HepG2 (cell line): Measurements from ENCODE around the gene ACSM2B. TPM values are rescaled to one million over a fixed set of nuclear protein-coding genes. Genes with fewer than 3 reads are reported as not detected.

Source experiments
- AGO1 ChIP-seq: fragments of 200-400 bp; formaldehyde crosslinking; IDR thresholded peaks from 2 replicates; pipeline ENCODE4 v1.6.1; 2017; ENCODE audit warnings: mild to moderate bottlenecking, low read depth, low read length, moderate library complexity; ENCODE audit not compliant: poor library complexity, severe bottlenecking
- CREB1 ChIP-seq, 2 experiments: fragments of 450-650 bp in 1 of 2; IDR thresholded peaks; 2 replicates each; pipeline ENCODE4 v1.6.1; 2016 to 2017; ENCODE audit warnings: control low read depth in 1 of 2, mild to moderate bottlenecking in 1 of 2, missing compliant biosample characterization in 1 of 2, missing genetic modification characterization in 1 of 2
- FOXC1 ChIP-seq: sonication (generic); formaldehyde crosslinking; IDR thresholded peaks from 2 replicates; pipeline ENCODE4 v1.8.0; 2022; ENCODE audit warnings: mild to moderate bottlenecking, missing genetic modification reagents, borderline replicate concordance
- NFYC ChIP-seq: IDR thresholded peaks from 2 replicates; pipeline ENCODE4 v1.6.1; 2016; ENCODE audit warnings: missing genetic modification reagents, missing compliant biosample characterization
- REL ChIP-seq: sonication (generic); formaldehyde crosslinking; conservative IDR thresholded peaks from 2 replicates; pipeline ENCODE4 v1.8.0; 2022; ENCODE audit warnings: mild to moderate bottlenecking, missing genetic modification reagents, moderate library complexity
- SKI ChIP-seq: fragments of 450-650 bp; IDR thresholded peaks from one replicate; pipeline ENCODE4 v1.6.1; 2018; ENCODE audit warnings: mild to moderate bottlenecking; ENCODE audit not compliant: partially characterized antibody
- SP1 ChIP-seq, 2 experiments: fragments of 450-650 bp in 1 of 2; sonication (generic) in 1 of 2; formaldehyde crosslinking in 1 of 2; IDR thresholded peaks; 2 replicates each; pipeline versions ENCODE4 v1.4.0 to v1.6.1; 2016 to 2020; ENCODE audit warnings: missing genetic modification reagents in 1 of 2
- SUZ12 ChIP-seq: fragments of 150-350 bp; IDR thresholded peaks from 2 replicates; pipeline ENCODE4 v1.6.1; 2014; ENCODE audit warnings: low read depth, low read length
- ZBTB1 ChIP-seq: sonication (generic); formaldehyde crosslinking; IDR thresholded peaks from 2 replicates; pipeline ENCODE4 v1.4.0; 2020; ENCODE audit warnings: missing genetic modification reagents, borderline replicate concordance
- ZNF407 ChIP-seq: sonication (generic); formaldehyde crosslinking; IDR thresholded peaks from one replicate; pipeline ENCODE4 v1.5.1; 2020; ENCODE audit warnings: mild to moderate bottlenecking, missing genetic modification reagents; ENCODE audit errors: not compliant biosample characterization
- ZNF451 ChIP-seq: sonication (generic); formaldehyde crosslinking; IDR thresholded peaks from 2 replicates; pipeline ENCODE4 v1.5.0; 2020; ENCODE audit warnings: mild to moderate bottlenecking, missing genetic modification reagents
- ZNF615 ChIP-seq: sonication (generic); formaldehyde crosslinking; IDR thresholded peaks from 2 replicates; pipeline ENCODE4 v1.5.0; 2020; ENCODE audit warnings: mild to moderate bottlenecking, missing genetic modification reagents, borderline replicate concordance
- ZNF629 ChIP-seq: sonication (generic); formaldehyde crosslinking; conservative IDR thresholded peaks from 2 replicates; pipeline ENCODE4 v1.5.0; 2020; ENCODE audit warnings: missing genetic modification reagents
- ZNF678 ChIP-seq: sonication (generic); formaldehyde crosslinking; IDR thresholded peaks from 2 replicates; pipeline ENCODE4 v1.4.0; 2020; ENCODE audit warnings: mild to moderate bottlenecking, missing genetic modification reagents
- ZNF691 ChIP-seq: sonication (generic); formaldehyde crosslinking; IDR thresholded peaks from 2 replicates; pipeline ENCODE4 v1.4.0; 2020; ENCODE audit warnings: missing genetic modification reagents, low read depth, mild to moderate bottlenecking, borderline replicate concordance
- ZNF749 ChIP-seq: sonication (generic); formaldehyde crosslinking; IDR thresholded peaks from 2 replicates; pipeline ENCODE4 v1.8.0; 2022; ENCODE audit warnings: mild to moderate bottlenecking, missing genetic modification reagents, moderate library complexity, borderline replicate concordance
- ZNF768 ChIP-seq: sonication (generic); formaldehyde crosslinking; IDR thresholded peaks from 2 replicates; pipeline ENCODE4 v1.4.0; 2020; ENCODE audit warnings: missing genetic modification reagents
- polyA plus RNA-seq, 8 experiments: library from polyadenylated mRNA; depleted of rRNA in 3 of 8; stranded (reverse) in 7 of 8; unstranded in 1 of 8; fragments of >200 nt; fragmentation: Illumina TruSeq in 4 of 8; extraction: Trizol in 4 of 8; gene quantifications; 2 replicates each; pipeline versions ENCODE4 v1.2.1 to v1.2.3, GENCODE V29; 2011 to 2016; ENCODE audit warnings: low read depth in 4 of 8, missing spikeins in 1 of 8, mixed read lengths in 1 of 8; ENCODE audit not compliant: insufficient read depth in 1 of 8
- total RNA-seq, 5 experiments: library from RNA; depleted of rRNA; stranded (reverse); fragments of >200 nt; fragmentation: Illumina TruSeq; extraction: Trizol; gene quantifications; 2 replicates each; pipeline ENCODE4 v1.2.3, GENCODE V29; 2016; ENCODE audit warnings: low read depth in 1 of 5
- TF ChIP-seq, protein P1 (sequence below): sonication (generic); formaldehyde crosslinking; IDR thresholded peaks from 2 replicates; pipeline ENCODE4 v1.5.0; 2020; ENCODE audit warnings: missing genetic modification reagents
- TF ChIP-seq, protein P2 (sequence below): sonication (generic); formaldehyde crosslinking; conservative IDR thresholded peaks from 2 replicates; pipeline ENCODE4 v1.8.1; 2023; ENCODE audit warnings: missing genetic modification reagents

ACSM2B gene
- total and polyA plus RNA-seq, 2 of the 13 experiments (the other 11 are each of a cell fraction or from before 2014, with no cell fraction given) = 22.9 to 34.0 TPM

- TF ChIP-seq ZNF407 (CRISPR knock-in tag) = no peak
- no peak for TF ChIP-seq ZNF629
- TF ChIP-seq SKI = peak; percentile 59
- TF ChIP-seq ZNF451 (CRISPR knock-in tag) = no peak
- TF ChIP-seq ZNF678 = no peak
- no peak for TF ChIP-seq ZNF768 (CRISPR knock-in tag)
- TF ChIP-seq CREB1 (IDR thresholded peaks at IDR 0.05) = no peak
- TF ChIP-seq CREB1 (CRISPR knock-in tag; IDR thresholded peaks at IDR 0.05) = no peak
- TF ChIP-seq ZBTB1 (CRISPR knock-in tag) = no peak
- TF ChIP-seq ZNF691 (CRISPR knock-in tag) = no peak
- TF ChIP-seq, protein P1, sequence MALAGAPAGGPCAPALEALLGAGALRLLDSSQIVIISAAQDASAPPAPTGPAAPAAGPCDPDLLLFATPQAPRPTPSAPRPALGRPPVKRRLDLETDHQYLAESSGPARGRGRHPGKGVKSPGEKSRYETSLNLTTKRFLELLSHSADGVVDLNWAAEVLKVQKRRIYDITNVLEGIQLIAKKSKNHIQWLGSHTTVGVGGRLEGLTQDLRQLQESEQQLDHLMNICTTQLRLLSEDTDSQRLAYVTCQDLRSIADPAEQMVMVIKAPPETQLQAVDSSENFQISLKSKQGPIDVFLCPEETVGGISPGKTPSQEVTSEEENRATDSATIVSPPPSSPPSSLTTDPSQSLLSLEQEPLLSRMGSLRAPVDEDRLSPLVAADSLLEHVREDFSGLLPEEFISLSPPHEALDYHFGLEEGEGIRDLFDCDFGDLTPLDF (CRISPR knock-in tag) = no peak
- TF ChIP-seq, protein P2, sequence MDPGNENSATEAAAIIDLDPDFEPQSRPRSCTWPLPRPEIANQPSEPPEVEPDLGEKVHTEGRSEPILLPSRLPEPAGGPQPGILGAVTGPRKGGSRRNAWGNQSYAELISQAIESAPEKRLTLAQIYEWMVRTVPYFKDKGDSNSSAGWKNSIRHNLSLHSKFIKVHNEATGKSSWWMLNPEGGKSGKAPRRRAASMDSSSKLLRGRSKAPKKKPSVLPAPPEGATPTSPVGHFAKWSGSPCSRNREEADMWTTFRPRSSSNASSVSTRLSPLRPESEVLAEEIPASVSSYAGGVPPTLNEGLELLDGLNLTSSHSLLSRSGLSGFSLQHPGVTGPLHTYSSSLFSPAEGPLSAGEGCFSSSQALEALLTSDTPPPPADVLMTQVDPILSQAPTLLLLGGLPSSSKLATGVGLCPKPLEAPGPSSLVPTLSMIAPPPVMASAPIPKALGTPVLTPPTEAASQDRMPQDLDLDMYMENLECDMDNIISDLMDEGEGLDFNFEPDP (CRISPR knock-in tag) = no peak
- no peak for TF ChIP-seq ZNF749 (CRISPR knock-in tag)
- TF ChIP-seq FOXC1 (CRISPR knock-in tag) = no peak
- TF ChIP-seq ZNF615 (CRISPR knock-in tag) = no peak
- no peak for TF ChIP-seq SUZ12
- no peak for TF ChIP-seq NFYC (CRISPR knock-in tag)
- no peak for TF ChIP-seq SP1 (IDR thresholded peaks at IDR 0.05)
- TF ChIP-seq SP1 (CRISPR knock-in tag; IDR thresholded peaks at IDR 0.05) = no peak
- TF ChIP-seq REL (CRISPR knock-in tag) = no peak
- no peak for TF ChIP-seq AGO1
These were observed 60.5 kb downstream of the ACSM2B start (continued) for GRCh38 chr16:20515688-20516090.
